Esophagus squamous epithelium (tissue), 4 donors: ENCODE results near the gene GLIS1.

ENCODE experiments used
- POLR2A ChIP-seq, 4 donors: fragments of 450-650 bp; IDR thresholded peaks; one replicate each; pipeline ENCODE4 v1.6.1; 2017; ENCODE audit warnings: antibody characterized with exemption in 4 of 4, mild to moderate bottlenecking in 4 of 4, moderate library complexity in 3 of 4
- TF ChIP-seq, protein P1 (sequence below), 6 experiments: fragments of 450-650 bp in 4 of 6; fragments of 200-600 bp in 2 of 6; sonication (generic) in 2 of 6; IDR thresholded peaks; one replicate each; pipeline ENCODE4 v1.5.1; 2016 to 2019; ENCODE audit warnings: antibody characterized with exemption in 6 of 6, mild to moderate bottlenecking in 4 of 6, moderate library complexity in 4 of 6

DNA sequence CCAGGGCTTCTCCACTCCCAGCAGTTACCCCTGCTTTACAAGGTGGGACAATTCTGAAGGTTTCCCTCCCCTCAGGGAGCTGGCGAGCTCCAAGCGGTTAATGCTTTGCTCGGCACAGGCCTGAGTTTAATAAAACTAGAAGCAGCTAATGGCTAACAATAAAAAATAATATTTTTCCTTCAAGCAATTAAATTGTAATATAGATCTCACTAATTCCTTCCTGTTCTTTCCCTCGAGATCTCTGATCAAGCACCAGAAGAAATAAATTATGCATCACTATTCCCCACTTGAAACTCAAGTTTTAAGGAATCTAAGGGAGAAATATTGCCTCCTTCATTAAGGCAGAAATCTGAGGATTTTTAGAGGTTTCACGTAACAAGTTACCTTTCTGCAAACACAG is 42.9 kb downstream of the GLIS1 start:
- TF ChIP-seq, protein P1, sequence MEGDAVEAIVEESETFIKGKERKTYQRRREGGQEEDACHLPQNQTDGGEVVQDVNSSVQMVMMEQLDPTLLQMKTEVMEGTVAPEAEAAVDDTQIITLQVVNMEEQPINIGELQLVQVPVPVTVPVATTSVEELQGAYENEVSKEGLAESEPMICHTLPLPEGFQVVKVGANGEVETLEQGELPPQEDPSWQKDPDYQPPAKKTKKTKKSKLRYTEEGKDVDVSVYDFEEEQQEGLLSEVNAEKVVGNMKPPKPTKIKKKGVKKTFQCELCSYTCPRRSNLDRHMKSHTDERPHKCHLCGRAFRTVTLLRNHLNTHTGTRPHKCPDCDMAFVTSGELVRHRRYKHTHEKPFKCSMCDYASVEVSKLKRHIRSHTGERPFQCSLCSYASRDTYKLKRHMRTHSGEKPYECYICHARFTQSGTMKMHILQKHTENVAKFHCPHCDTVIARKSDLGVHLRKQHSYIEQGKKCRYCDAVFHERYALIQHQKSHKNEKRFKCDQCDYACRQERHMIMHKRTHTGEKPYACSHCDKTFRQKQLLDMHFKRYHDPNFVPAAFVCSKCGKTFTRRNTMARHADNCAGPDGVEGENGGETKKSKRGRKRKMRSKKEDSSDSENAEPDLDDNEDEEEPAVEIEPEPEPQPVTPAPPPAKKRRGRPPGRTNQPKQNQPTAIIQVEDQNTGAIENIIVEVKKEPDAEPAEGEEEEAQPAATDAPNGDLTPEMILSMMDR (IDR thresholded peaks at IDR 0.05) = no peak
- TF ChIP-seq POLR2A (IDR thresholded peaks at IDR 0.05) = no peak
